HG02571 (cell line): ENCODE measurements around the gene PGAP6.
"Not testable (repeated sequence)": the region's sequence is repeated elsewhere in the genome, so short reads cannot be mapped to it uniquely, and the experiment has no call there.

Source experiments
- ATAC-seq: cut with Tn5 transposase; IDR thresholded peaks from one replicate; pipeline ENCODE4 v1.9.1; 2021; ENCODE audit warnings: mild to moderate bottlenecking, moderate library complexity; ENCODE audit not compliant: unreplicated experiment

The PGAP6 gene

GRCh38 chr16:381789-382717 lies at the start of gene PGAP6:
TSS of gene PGAP6 (minus strand) at chr16:381978. CDS start at chr16:381821, 157 bp downstream.
- peak; percentile 59 for ATAC-seq

GRCh38 chr16:430904-431303 lies 49.1 kb upstream of the PGAP6 start:
- ATAC-seq: no peak

- no peak for ATAC-seq
These were observed 45.5 kb upstream of the PGAP6 start for GRCh38 chr16:427250-427649.

- ATAC-seq: no peak
These were observed 45.1 kb upstream of the PGAP6 start for GRCh38 chr16:426906-427249.

- ATAC-seq: peak; percentile 14
These were observed 44.5 kb upstream of the PGAP6 start for GRCh38 chr16:426115-426905.

- peak; percentile 23 for ATAC-seq
These were observed 43.9 kb upstream of the PGAP6 start for GRCh38 chr16:425740-426114.

GRCh38 chr16:425082-425718 lies 43.4 kb upstream of the PGAP6 start, which contains the start of gene RAB11FIP3:
TSS of gene RAB11FIP3 (plus strand) at chr16:425649. CDS start at chr16:426007, 358 bp downstream.
- peak; percentile 77 for ATAC-seq

- ATAC-seq: no peak
These were observed 42.9 kb upstream of the PGAP6 start for GRCh38 chr16:424623-425081.

GRCh38 chr16:424033-424622 lies 42.4 kb upstream of the PGAP6 start:
- ATAC-seq: no peak

GRCh38 chr16:422179-422578 lies 40.4 kb upstream of the PGAP6 start:
- ATAC-seq: not testable (repeated sequence)

- not testable (repeated sequence) for ATAC-seq
These were observed 33.4 kb upstream of the PGAP6 start for GRCh38 chr16:415170-415498.

- no peak for ATAC-seq
These were observed 32.8 kb upstream of the PGAP6 start for GRCh38 chr16:414395-415169.

GRCh38 chr16:411576-412265 lies 29.9 kb upstream of the PGAP6 start:
- no peak for ATAC-seq

GRCh38 chr16:410516-411178 lies 28.9 kb upstream of the PGAP6 start:
- ATAC-seq: no peak

GRCh38 chr16:407253-407652 lies 25.5 kb upstream of the PGAP6 start:
- no peak for ATAC-seq

GRCh38 chr16:405548-406506 lies 24.0 kb upstream of the PGAP6 start:
- ATAC-seq: no peak

- ATAC-seq: no peak
These were observed 23.3 kb upstream of the PGAP6 start for GRCh38 chr16:404971-405486.
